GM21515 (cell line): Measurements from ENCODE around the gene CHST15.
A peak's percentile ranks its signal among the peaks of the same experiment; 100 is the strongest.

ENCODE experiments used
- ATAC-seq: cut with Tn5 transposase; IDR thresholded peaks from one replicate; pipeline ENCODE4 v1.9.1; 2021; ENCODE audit not compliant: unreplicated experiment

The CHST15 gene, protein sequence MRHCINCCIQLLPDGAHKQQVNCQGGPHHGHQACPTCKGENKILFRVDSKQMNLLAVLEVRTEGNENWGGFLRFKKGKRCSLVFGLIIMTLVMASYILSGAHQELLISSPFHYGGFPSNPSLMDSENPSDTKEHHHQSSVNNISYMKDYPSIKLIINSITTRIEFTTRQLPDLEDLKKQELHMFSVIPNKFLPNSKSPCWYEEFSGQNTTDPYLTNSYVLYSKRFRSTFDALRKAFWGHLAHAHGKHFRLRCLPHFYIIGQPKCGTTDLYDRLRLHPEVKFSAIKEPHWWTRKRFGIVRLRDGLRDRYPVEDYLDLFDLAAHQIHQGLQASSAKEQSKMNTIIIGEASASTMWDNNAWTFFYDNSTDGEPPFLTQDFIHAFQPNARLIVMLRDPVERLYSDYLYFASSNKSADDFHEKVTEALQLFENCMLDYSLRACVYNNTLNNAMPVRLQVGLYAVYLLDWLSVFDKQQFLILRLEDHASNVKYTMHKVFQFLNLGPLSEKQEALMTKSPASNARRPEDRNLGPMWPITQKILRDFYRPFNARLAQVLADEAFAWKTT

DNA sequence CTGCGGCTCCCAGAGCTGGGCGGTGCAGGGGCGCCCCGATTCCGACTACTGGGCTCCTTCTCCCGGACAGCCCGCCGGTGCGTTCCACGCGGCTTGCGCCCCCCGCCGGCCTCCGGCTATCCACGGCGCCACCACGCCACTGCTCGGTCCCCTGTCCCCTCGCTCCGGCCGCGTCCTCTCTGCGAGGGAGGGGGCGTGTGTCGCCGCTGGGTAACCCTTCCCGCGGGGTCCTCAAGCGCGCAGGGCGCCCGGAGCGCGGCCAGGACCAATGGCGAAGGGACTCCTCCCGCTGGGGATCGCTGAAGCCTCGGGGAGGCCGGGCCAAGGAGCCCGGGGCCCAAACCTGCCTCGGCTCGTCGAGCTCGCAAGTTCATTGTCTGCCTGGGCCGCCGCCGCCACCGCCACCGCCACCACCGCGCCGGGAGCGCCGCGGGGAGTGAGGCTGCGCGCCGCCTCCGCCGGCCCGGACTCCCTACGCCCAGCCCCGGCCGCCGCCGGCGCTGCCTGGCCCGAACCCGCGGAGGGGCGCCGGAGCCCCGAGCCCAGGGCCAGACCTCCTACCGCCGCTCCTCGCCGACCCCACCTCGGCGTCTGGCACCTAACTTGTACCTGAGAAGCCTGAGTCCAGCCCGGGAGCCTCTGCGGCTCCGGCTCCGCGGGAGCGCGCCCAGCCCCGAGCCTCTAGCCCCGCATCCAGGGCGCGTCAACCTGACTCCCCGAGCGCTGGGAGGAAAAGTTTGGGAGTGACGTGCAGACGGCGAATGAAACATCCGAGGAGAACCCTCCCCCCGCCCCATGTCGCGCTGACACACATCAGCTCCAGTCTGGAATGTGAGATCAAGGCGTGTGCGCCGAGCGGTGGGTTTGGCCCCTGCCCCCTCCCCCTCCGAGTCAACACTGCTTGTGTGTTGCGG lies at the start of gene CHST15:
TSS of gene CHST15 (minus strand) at position 739 of the 914 bp plus-strand sequence. CDS start 47,386 bp downstream, outside the sequence.
- peak; percentile 40 for ATAC-seq

DNA sequence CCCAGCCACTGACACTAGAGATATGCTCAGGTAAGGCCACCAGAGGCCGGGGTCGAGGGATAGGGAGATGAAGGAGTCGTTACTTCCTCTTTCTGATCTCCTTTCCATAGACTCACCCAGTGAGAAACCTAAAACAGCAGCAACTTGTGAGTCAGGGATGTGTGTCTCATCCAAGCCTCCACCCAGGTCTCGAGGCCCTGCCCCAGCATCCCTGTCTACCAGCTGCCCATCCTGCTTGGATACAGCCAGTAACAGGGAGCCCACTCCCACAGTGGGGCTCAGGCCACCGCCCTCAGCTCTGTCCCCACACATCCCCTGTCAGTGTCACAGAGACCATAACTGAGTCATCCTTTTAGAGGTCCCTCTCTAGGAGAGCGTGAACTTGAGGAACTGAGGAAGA lies 49.6 kb upstream of the CHST15 start:
- ATAC-seq: no peak

DNA sequence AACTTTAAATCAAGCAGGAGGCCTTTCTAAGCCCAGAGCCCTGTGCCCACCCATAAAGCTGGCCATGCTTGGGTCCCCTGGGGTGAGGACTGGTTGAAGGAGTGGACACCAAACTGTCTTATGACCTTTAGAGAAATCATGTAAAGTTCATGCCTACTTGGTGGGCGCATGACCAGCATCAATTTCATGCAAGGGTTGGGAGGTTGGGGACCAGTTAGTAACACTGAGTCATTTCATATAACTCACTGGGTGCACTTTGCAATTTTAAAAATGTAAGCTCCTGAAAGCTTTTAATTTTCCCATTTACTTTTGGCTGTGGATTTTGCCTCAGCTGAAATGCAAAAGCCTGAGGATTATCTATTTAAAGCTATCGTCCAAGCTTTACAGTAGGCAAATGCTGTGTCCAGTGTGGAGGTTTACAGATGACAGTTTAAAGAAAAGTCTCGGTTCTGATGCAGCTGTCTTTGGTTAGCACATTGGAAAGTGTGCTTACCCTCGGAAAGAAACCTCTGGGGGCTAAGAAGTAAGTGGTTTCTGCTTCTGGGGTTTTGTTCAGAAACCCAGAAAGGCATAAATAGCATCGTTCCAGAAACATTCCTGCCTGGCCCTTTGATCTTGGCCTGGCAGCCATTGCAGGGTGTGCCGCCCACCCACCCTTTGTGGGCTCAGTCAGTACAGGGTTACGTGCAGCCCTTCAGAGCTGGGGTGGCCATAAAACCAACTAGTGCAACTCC lies 48.8 kb upstream of the CHST15 start:
- no peak for ATAC-seq

DNA sequence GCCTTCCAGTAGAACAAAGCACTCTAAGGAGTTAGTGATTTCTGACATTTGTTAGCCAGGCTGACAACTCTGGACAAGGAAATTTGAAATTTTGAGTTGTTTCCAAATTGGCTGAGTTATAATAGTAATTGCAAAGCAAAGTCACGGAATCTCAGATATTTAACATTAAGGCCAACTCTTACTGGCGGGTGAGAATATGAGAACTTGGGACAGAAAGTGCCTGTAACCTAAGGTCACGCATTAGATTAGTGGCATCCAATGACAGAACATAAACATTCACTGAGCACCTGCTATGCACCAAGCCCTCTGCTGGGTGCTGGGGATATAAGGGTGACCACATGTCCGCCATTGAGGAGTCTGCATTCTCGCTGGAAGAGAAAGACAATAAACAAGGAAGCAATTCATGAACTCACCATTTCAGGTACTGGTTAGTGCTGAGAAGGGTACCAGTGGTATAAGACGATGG lies 45.5 kb upstream of the CHST15 start:
- no peak for ATAC-seq

DNA sequence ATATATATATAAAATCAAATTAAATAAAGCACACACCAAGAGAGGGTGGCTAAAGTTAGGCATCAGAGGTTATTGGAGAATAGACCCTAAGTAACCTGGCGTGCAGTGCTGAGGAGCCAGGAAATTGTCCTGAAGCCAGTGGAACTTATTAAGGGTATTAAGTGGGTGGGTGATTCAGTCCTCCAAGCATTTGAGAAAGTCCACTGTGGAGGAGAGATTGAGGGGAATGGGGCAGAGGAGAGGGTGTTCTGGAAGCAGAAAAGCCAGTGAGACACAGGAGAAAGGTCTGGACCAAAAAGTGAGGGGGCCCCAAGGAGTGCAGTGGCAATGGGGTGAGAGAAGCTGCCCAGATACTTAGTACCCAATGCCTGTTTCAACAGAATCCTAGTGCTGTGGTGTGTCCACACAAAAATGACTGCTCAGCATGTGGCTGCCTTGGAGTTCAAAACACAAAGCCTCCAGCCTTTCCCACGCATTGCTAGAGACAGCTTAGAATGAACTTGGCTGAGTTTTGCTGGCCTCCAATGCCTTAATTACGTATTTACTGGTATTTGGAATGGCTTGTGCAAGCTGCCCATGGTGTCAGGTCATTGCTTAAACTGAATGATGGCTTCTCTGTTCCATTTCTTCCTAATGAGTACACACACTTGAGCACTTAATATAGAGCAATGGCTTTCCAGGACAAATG lies 44.9 kb upstream of the CHST15 start:
- no peak for ATAC-seq

DNA sequence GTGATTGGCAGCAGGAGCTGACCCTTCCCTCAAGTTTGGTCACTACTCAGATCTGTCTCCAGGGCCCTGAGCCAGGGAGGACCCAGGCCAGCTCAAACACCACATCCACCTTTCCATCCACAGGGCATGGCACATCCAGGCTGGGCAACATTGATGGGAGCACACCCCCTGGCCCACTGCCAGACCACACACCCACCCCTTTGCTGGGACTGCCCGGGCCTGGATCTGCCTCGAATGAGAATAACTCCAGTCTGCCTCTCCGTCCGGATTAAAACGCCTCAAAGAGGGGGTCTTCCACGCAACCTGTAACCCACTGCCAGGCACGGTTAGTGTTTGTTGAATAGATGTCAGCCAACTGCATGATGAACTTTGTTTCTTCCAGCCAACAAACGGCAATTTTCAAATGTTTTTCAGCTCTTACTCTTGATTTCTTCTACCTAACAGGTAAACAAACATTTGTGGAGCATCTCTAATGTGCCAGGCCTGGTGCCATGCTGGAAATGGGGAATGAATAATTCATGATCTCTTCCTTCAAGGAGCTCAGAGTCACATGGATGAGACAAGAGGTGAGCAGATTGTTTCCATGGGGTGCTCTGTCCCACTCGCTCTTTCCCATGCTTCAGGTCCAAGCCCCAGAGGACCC lies 41.0 kb upstream of the CHST15 start:
- ATAC-seq: no peak

DNA sequence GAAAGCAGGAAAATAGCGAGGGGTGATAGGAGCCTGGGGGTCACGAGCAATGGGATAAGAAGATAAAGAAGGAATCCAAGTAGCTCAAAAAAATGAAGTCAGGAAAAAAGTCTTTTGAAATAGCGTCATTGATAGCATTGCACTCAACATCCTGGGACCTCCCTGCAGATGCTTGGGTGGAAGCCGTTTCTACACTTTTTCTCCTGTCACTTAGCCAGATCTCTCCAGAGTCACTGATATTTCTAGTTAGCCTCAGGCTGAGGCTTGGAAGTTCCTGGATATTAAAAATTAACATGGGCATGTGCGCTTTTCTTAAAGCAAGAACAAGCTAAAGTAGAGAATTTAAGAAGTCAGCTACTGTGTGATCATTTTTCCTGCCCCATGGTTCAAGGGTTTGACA lies 39.5 kb upstream of the CHST15 start:
- ATAC-seq: no peak

DNA sequence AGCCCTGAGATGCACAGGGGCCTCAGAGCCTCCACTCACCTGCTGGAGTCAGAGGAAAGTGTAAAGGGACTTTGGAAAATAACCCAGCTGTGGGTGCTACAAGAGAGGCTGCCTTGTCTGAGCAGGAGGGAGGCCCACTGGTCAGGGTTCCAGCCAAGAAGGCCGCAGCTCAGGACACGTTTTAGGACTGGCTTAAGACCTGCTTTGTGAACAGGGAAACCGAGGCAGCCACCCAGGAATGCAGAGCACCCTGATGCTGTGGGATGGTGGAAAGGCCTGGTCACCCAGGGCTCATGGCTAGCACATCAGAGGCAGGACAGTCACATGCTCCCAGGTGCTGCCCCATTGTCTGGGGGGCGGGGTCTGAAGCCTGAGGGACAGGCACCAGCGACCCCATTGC lies 38.9 kb upstream of the CHST15 start:
- ATAC-seq: no peak

DNA sequence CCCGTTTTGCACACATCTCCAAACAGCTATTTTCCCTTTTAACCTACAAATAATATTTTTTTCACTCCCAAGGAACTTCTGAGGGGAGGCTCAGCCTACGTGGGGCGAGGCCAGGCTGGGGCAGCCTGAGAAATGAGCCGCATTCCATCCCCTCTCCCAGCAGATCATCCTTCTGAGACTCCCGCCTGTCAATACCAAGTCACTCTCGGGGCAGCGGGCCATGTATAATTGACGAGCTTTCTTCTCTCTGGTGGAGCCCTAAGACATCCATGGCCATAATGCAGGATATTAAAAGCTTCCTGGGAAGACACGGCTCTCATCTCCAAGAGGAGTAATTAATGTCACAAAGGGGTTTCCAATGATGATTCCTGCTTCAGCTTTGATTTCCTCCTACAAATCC lies 37.8 kb upstream of the CHST15 start:
- ATAC-seq: no peak

DNA sequence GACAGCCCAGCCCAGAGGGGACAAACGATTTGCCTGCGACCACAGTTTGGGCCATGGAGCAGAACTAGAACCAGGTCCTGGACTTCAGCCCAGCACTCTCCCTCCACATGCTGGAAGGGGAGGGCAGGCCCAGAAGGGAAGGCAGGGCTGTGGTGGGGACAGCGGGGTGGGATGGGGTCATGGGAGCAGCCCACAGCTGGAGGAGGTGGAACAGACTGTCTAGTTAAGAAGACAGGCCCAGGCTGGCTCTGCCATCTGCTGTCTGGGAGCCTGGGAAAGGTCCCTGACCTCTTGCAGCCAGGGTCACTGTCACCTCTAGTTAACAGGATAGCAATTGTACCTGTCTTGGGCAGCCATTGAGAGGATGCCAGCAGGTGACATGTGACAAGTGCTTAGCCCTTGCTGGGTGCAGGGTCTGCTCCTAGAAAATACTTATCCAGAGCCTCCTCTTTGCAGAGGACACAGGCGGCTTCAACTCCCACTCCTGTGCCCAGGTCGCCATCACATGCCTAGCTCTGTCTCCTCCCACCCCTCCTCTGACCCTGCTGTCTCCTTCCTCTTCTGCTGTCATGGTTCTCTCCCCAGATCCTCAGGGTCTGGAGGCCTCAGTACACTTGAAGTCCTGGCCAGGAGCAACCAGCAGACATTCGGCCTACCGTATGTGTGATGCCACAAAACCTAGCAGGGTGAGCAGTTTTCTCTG lies 37.0 kb upstream of the CHST15 start:
- ATAC-seq: no peak

DNA sequence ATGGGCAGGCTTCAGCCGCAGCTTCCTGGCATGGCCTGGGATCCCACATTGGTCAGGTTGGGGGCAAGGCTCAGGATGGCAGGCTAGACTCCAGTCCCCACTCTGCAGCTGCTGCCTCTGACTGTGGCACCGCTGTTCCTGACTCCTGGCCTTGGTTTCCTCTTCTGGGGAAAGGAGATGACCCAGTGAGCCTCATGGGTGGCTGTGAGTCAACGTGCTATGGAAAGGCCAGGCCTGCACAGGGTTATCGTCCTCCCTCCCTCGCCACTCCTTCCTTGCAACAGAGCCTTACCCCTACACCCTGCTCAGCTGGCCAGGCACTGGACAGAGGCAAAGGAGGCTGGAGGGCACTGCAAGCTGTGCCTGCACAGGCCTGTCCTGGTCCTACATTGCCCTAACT lies 36.1 kb upstream of the CHST15 start:
- ATAC-seq: no peak

DNA sequence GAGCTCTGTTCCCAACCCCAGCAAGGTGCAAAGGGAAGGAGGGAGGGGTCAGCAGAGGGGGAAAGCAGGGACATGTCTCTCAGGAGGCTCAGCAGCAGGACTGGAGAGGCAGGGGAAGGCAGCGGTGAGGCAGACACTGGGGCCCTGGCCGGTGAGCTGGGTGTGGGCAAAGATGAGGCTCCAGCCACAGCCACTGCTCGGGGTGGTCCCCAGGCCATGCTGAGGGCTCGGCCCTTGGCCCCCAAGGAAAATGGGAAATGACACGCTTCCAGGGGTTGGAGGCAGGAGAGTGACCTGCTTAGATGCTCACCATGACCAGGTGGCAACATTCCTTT lies 35.4 kb upstream of the CHST15 start:
- ATAC-seq: no peak

DNA sequence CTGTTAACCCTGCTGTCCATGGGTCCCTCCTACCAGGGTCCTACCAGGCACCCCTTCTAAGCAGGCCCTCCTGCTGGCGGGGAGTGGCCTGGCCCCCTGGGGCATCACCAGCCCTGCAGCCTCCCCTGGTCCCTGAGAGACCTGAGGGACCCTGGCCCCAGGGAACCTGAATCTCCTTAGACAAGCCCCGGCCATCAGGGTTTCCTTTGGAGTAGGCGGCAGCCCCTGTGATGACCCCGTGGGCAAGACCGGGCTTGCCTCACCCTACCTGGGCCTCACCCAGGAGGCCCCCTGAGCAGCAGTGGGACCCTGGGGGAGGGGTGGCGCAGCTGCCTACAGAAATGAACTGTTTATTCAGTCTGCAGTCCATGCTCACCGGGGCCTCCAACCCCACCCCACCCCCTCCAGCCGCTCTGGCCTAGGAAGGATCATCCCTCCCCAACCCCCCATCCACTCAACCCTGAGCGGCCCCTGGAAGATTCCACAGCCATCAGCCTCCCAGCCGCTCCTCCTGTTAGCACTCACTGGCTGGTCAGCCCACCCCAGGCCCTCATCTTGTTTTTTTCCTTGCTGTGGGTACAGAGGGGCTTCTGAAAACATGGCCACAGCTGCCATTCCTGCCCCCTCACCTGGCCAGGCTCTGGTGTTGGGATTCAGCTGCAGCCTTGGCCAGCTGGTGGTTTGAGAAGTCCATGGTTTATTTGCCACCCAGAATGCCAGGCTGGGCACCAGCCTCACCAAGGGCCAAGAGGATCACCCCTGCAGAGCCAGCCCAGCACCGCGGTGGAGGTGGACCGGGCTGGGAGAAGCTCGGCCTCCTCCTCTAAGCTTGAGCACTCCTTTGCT lies 34.8 kb upstream of the CHST15 start:
- ATAC-seq: no peak

DNA sequence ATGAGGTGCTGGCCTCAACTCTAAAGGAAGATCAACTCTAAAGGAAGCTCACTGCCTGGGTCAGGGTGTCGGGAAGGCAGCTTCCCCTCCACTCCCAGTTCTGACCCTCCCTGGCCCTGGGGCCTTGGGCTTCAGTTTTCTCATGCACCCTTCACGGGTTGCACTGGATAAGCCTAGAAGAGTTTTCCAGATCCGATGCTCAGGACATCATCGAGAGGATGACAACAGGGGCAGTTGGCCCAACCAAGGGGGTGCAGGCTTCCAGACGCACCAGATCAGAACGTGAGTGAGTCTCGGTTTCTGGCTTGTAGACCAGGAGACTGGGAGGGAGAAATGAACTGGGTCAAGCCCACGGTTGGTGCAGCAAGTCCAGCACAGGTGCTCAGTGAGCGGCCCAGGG lies 34.2 kb upstream of the CHST15 start:
- ATAC-seq: no peak

DNA sequence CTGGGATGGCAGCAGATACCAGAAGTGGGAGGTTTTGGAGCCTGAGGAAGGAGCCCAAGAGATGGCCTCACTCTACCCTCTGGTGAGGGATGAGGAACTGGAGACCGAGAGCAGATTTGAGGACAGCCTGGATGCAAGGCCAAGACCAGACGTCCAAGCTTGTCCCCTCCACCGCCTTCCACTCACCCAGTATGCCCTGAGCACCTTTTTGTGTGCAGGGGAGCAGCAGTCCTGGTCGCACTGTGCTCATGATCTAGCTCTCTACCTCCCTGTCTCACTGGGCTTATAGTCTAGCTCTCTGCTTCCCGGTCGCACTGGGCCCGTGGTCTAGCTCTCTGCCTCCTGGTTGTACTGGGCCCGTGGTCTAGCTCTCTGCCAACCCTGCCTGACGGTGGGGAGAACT lies 33.6 kb upstream of the CHST15 start:
- no peak for ATAC-seq

DNA sequence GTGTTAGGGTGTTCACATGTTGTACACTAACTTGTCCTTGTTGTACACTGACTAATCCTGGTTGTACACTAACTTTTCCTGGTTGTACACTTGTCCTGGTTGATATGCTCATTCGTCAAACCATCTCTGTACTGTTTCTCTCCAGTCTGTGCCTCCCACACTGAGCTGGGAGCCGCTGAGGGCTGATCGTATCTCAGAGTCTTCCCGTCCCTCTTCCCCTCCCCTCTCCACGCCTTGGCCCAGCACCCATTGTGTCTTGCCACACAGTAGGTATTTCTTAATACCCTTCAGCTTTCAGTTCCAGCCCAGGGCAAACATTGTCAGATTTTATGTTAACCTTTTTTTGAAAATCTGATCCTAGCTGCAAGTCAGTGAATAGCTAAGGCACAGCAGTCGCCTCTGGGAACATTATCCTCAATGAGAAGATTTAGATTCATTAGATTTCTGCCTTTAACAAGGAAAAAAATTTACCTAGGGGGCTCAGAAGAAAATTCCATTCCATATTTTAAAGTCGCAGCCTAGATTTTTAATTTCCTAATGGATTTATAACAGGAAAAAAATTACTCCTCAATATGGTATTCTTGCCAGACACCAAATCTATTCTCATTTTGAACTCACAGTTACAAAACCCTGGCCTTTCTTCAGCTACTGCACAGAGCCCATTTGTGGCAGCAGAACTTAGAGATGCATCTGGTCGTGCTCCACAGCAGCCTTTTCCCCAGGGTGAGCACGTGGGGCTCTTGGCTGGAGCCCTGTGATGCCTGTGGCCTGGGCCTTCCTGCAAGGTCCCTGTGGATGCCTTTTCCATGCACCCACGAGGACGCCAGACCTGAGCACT lies 33.0 kb upstream of the CHST15 start:
- ATAC-seq: no peak

DNA sequence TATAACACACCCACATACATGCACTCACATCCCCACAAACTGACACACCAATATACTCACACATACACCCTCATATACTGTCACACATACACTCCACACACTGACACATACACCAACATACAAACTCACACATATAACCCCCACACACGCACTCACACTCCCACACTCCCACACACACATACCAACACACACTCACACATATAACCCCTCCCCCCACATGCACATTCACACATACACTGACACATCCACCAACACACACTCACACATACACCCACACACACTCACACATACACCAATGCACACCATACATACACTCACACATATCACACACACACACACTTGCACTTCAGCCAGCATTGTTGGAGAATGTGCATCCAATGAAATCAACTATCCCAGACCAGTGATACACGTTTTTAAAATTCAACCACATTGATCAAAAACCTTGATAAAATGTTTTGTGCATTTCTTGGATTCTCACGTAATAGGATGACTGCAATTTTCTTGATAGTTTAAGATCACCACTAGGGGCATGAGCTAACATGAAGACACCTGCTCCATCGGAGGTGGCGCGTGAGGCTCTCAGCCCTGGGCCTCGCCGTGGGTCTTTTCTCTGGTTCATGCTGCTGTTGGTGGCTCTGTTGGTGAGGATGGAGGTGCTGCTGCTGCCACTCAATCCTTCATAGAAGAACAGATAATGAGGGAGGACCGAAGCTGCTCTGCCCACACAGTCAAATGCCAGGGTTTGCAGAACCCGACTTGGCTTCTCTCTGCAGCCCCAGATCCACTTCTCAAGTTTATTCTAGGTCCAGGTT lies 32.1 kb upstream of the CHST15 start:
- no peak for ATAC-seq
